D721Med (cell line): Measurements from ENCODE around the gene ZDHHC11B.

ENCODE experiments used
- DNase-seq: peaks from one replicate; pipeline ENCODE4 v3.0.0; 2011; ENCODE audit warnings: low spot score; ENCODE audit not compliant: insufficient read length
- FAIRE-seq: peaks from 2 replicates; lab custom pipeline; 2011; peaks lifted over from hg19 to GRCh38; lab: Jason Lieb, UNC
- TF ChIP-seq, protein P1 (sequence below): IDR thresholded peaks from 2 replicates; pipeline ENCODE4 v1.5.1; 2012; ENCODE audit warnings: mild to moderate bottlenecking, control low read depth; ENCODE audit not compliant: insufficient read depth; ENCODE audit errors: missing control alignments

Gene ZDHHC11B

GRCh38 chr5:761059-761771 lies 23.3 kb downstream of the ZDHHC11B start:
- no peak for FAIRE-seq
- TF ChIP-seq, protein P1, sequence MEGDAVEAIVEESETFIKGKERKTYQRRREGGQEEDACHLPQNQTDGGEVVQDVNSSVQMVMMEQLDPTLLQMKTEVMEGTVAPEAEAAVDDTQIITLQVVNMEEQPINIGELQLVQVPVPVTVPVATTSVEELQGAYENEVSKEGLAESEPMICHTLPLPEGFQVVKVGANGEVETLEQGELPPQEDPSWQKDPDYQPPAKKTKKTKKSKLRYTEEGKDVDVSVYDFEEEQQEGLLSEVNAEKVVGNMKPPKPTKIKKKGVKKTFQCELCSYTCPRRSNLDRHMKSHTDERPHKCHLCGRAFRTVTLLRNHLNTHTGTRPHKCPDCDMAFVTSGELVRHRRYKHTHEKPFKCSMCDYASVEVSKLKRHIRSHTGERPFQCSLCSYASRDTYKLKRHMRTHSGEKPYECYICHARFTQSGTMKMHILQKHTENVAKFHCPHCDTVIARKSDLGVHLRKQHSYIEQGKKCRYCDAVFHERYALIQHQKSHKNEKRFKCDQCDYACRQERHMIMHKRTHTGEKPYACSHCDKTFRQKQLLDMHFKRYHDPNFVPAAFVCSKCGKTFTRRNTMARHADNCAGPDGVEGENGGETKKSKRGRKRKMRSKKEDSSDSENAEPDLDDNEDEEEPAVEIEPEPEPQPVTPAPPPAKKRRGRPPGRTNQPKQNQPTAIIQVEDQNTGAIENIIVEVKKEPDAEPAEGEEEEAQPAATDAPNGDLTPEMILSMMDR: no peak

GRCh38 chr5:760363-761058 lies 24.0 kb downstream of the ZDHHC11B start:
- FAIRE-seq: no peak
- DNase-seq: no peak
- TF ChIP-seq, protein P1: no peak

More at GRCh38 chr5:761059-761771, 23.3 kb downstream of the ZDHHC11B start:
- DNase-seq: no peak

DNA sequence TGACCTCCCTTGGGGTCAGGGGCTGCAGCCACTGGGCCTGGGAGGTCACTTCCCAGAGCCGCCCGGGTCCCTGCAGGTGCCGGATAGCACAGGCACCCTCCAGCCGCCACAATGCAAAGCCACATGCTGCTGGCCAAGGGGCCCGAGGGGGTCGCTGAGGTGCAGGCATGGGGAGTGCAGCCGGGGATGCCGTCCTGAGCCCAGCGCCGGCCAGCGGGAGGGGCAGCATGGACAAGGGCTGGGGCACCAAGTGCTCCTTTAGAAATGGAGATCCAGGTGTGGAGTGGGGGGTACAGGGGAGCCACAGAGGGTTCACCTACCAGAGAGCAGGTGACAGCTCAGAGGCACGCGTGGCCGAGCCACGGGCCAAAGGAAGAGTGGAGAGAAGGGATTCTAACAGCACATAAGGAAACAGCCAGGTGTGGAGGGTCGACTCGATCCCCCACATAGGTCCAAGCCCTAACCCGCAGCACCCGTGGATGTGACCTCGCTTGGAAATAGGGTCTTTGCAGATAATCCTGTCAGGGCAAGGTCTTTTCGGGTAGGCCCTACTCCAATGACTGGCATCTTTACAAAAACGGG lies 24.7 kb downstream of the ZDHHC11B start:
- FAIRE-seq: no peak
- TF ChIP-seq, protein P1: no peak
- peak; percentile 19 for DNase-seq

DNA sequence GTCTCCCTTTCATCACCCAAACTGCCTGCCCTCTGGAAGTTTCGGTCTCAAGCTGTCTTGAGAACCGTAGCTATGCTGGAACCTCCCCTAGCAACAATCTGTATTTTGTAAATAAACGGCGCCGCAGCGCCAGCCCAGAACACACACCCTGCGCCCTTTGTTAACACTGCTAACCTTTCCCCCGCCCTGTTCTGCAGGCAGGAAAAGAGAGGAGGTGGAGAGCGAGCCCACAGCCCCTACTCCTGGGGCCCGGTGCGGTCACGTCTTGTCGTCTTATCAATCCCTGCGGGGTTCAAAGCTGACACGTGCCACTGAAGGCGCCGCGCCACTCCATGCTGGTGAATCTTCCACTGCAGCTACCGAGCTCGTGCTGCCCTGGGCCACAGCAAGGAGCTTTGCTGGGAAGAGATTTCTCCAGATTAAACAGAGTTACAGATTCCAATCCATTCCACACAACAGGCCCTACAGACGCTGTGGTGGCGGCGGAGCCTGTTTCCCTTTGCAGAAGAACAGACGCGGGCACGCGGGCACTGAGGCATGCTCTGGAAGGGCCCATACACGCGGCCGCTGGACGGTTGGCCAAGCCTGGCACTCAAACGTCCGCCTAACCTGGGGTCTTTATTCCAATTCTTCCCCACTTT lies 25.3 kb downstream of the ZDHHC11B start:
- FAIRE-seq: no peak

GRCh38 chr5:758698-759053 lies 25.9 kb downstream of the ZDHHC11B start:
- DNase-seq (no peak), FAIRE-seq (no peak)
- TF ChIP-seq, protein P1: no peak

More for the DNA sequence above, 25.3 kb downstream of the ZDHHC11B start:
- TF ChIP-seq, protein P1: no peak
- peak; percentile 25 for DNase-seq

DNA sequence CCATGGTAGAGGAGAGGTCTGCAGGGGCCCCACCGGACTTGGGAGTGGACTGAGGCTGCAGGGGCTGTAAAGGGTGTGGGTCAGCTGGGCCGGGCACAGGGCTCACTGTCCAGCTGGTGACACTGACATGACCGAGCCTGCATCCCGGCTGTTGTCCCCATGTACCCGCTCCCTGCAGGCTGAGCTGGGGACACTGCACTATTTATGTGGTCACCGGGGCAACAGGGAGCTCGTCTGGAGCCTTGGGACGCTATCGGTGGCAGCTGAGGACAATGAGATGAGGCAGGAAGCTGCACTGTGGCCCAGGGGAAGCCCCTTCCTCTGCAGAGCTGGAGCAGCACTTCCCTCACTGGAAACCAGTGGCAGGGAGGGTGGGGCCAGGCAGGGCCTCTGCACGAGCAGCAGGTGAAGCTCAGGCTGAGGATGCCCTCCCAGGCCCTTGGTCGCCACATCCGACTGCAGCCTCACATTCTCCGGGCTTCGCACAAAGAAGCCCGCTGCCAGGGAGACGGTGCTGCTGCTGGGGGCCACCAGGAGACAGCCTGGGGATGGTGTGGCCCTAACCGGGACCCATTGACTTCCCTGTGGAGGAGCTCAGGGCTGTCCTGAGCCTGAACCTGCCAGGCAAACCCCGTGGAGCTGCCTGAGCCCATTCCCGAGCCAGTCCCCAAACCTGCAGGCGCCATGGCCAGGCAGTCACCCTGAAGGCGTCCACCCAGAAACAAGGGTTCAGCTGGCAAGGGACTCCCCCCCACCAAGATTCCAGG lies 26.4 kb downstream of the ZDHHC11B start:
- DNase-seq (peak; percentile 18), FAIRE-seq (no peak)
- TF ChIP-seq, protein P1: no peak
